Bronchial epithelial cell (primary cell): Measurements from ENCODE around the gene CAPZB. TPM values are rescaled to one million over a fixed set of nuclear protein-coding genes. Genes with fewer than 3 reads are reported as not detected.
"Not testable (repeated sequence)": the region's sequence is repeated elsewhere in the genome, so short reads cannot be mapped to it uniquely, and the experiment has no call there.

Experiments
- DNase-seq: peaks from one replicate; pipeline ENCODE4 v3.0.0-alpha.2; 2010; ENCODE audit warnings: low read depth
- FAIRE-seq: peaks from 2 replicates; lab custom pipeline; 2011; peaks lifted over from hg19 to GRCh38; lab: Jason Lieb, UNC
- H3K27me3 ChIP-seq: 2 replicates; pipeline ENCODE4 v1.5.1; 2011; ENCODE audit warnings: low read length; ENCODE audit not compliant: control insufficient read depth, insufficient read depth
- H3K36me3 ChIP-seq: 2 replicates; pipeline ENCODE4 v1.5.1; 2011; ENCODE audit warnings: low read length; ENCODE audit not compliant: control insufficient read depth, insufficient read depth
- H3K4me3 ChIP-seq: 2 replicates; pipeline ENCODE4 v1.5.1; 2011; ENCODE audit warnings: mild to moderate bottlenecking, low read depth, low read length, control low read depth
- CTCF ChIP-seq: IDR thresholded peaks from 2 replicates; pipeline ENCODE4 v1.5.1; 2011; ENCODE audit warnings: mild to moderate bottlenecking, moderate library complexity, low read length, control low read depth, inconsistent platforms; ENCODE audit not compliant: insufficient read depth, severe bottlenecking
- total RNA-seq: library from RNA; depleted of rRNA; stranded (reverse); fragments of >200 nt; gene quantifications from 2 replicates; pipeline ENCODE4 v1.2.1, GENCODE V29; 2014

CAPZB gene
- total RNA-seq, 1 donor from 2014 or later = 73.5 TPM

- H3K36me3 ChIP-seq = no peaks in the 10 kb centered on the region
- no peaks in the 10 kb centered on the region for H3K27me3 ChIP-seq
- FAIRE-seq (no peak), DNase-seq (no peak)
- TF ChIP-seq CTCF = no peak
- H3K4me3 ChIP-seq = no peak overlapping the region
These were observed 29.1 kb upstream of the CAPZB start for GRCh38 chr1:19514391-19514831.

GRCh38 chr1:19512545-19512944, 27.2 kb upstream of the CAPZB start:
- DNase-seq (no peak), FAIRE-seq (no peak)
- no peaks in the 10 kb centered on the region for H3K36me3 ChIP-seq
- no peak for TF ChIP-seq CTCF
- H3K27me3 ChIP-seq = no peaks in the 10 kb centered on the region
- H3K4me3 ChIP-seq = no peak overlapping the region

- Histone ChIP-seq H3K36me3 (no peaks in the 10 kb centered on the region), H3K27me3 (peaks cover under 1% of the 10 kb centered on the region), H3K4me3 (no peak overlapping the region)
- DNase-seq (no peak), FAIRE-seq (no peak)
- TF ChIP-seq CTCF = no peak
These were observed 25.8 kb upstream of the CAPZB start for GRCh38 chr1:19511116-19511515.

GRCh38 chr1:19509647-19510046, 24.3 kb upstream of the CAPZB start:
- not testable (repeated sequence) for H3K4me3 ChIP-seq, FAIRE-seq, H3K27me3 ChIP-seq, DNase-seq, H3K36me3 ChIP-seq

- FAIRE-seq (no peak), DNase-seq (no peak)
- TF ChIP-seq CTCF = no peak
- Histone ChIP-seq H3K27me3 (peaks cover 2% of the 10 kb centered on the region), H3K36me3 (no peaks in the 10 kb centered on the region), H3K4me3 (no peak overlapping the region)
These were observed 22.2 kb upstream of the CAPZB start for GRCh38 chr1:19507516-19507915.

GRCh38 chr1:19505693-19506457, 20.5 kb upstream of the CAPZB start:
- FAIRE-seq (no peak), DNase-seq (no peak)
- no peaks in the 10 kb centered on the region for H3K36me3 ChIP-seq
- no peak for TF ChIP-seq CTCF
- peaks cover 2% of the 10 kb centered on the region for H3K27me3 ChIP-seq
- H3K4me3 ChIP-seq = no peak overlapping the region
